ENCODE results near the gene CDC14B.

Gene CDC14B

DNA sequence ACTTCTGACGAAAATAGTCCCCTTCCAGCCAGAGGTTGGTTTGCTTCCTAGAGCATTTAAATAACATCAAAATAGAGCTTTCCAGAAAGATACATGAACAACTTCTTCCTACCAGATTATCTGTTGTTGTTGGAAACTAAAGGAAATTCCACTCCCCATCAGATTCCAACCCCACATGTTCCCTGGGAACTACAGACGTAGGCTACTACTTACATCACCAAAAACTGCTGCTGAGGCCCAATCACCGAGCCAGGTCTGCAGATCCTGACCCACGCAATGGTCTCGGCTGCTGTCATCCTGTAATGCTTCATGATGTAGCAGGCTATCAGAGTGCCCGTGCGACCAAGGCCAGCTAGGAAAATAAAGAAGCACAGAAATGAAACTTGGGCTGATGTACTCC lies 96.3 kb downstream of the CDC14B start:
- Histone ChIP-seq H3K27me3 (ENCODE audit: control insufficient read depth, insufficient read depth, low read length) (no peaks in the 10 kb centered on the region), H3K4me2 (ENCODE audit: low read length) (no peak overlapping the region), H3K4me1 (ENCODE audit: control insufficient read depth, insufficient read depth, low read length) (no peaks in the 10 kb centered on the region), H3K9me3 (replicated peaks; ENCODE audit: low read length) (no peaks in the 10 kb centered on the region), H3K36me3 (ENCODE audit: insufficient read depth, low read length) (no peaks in the 10 kb centered on the region), H3K9ac (ENCODE audit: low read depth, low read length) (no peak overlapping the region), H3K4me3 (ENCODE audit: low read length) (no peak overlapping the region)

DNA sequence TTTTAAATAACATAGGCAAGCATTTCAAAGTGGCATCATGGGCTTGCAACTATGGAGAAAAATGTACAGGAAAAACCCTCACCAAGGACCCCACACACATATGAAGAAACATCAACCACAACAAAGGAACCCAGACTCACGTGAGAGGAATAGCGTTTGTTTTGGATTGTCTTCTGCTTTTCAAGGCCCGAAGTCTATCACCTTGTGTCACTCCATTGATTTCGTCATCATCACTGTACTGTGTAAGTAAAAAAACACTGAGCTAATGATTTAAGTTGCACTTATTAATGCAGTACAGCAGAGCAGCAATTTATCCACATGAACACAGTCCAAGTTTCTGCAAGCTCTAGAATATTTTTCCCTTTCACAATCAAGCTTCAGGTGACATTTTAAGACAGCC lies 97.3 kb downstream of the CDC14B start:
- Histone ChIP-seq H3K9ac (ENCODE audit: low read depth, low read length) (no peak overlapping the region), H3K4me1 (ENCODE audit: control insufficient read depth, insufficient read depth, low read length) (no peaks in the 10 kb centered on the region), H3K36me3 (ENCODE audit: insufficient read depth, low read length) (no peaks in the 10 kb centered on the region), H3K4me3 (ENCODE audit: low read length) (no peak overlapping the region), H3K9me3 (replicated peaks; ENCODE audit: low read length) (no peaks in the 10 kb centered on the region), H3K4me2 (ENCODE audit: low read length) (no peak overlapping the region), H3K27me3 (ENCODE audit: control insufficient read depth, insufficient read depth, low read length) (no peaks in the 10 kb centered on the region)

DNA sequence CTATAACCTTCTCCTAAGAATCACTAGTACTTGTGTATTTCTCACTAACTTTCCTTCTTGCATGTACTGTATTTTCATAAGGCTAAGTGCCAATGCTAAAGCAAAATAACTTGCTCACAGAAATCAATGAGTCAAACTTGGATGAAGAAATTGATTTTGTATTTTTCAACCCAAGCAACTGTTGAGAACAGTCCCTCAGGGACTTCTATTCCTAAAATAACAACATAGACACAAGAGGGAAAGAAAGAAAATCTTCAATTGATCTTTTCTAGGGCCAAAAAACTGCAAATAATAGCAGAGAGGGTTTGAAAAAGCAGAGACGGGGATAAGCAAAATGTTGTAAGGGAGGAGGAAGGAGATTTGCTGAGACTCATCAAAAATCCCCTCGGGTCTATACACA lies 99.9 kb downstream of the CDC14B start:
- Histone ChIP-seq H3K4me1 (ENCODE audit: control insufficient read depth, insufficient read depth, low read length) (no peaks in the 10 kb centered on the region), H3K9ac (ENCODE audit: low read depth, low read length) (no peak overlapping the region), H3K4me3 (ENCODE audit: low read length) (no peak overlapping the region), H3K9me3 (replicated peaks; ENCODE audit: low read length) (no peaks in the 10 kb centered on the region), H3K27me3 (ENCODE audit: control insufficient read depth, insufficient read depth, low read length) (no peaks in the 10 kb centered on the region), H3K36me3 (ENCODE audit: insufficient read depth, low read length) (no peaks in the 10 kb centered on the region), H3K4me2 (ENCODE audit: low read length) (no peak overlapping the region)

DNA sequence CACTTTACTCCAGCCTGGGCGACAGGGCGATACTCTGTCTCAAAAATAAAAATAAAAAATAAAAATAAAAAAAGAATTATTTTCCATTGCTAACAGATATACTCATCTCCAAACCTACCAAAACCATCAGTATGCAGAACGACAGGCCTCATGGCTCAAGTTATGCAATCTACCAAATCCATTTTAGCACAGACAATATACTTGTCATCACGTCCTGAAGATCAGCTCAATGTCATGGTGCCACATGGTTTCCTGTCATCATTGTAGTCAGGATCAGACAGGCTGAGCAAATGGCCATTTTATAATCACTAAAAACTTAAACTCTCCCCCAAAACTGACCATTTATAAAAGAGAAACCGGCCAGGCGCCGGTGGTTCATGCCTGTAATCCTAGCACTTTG lies 100.5 kb downstream of the CDC14B start:
- Histone ChIP-seq H3K36me3 (ENCODE audit: insufficient read depth, low read length) (no peaks in the 10 kb centered on the region), H3K4me1 (ENCODE audit: control insufficient read depth, insufficient read depth, low read length) (no peaks in the 10 kb centered on the region), H3K4me3 (ENCODE audit: low read length) (no peak overlapping the region), H3K9me3 (replicated peaks; ENCODE audit: low read length) (no peaks in the 10 kb centered on the region), H3K9ac (ENCODE audit: low read depth, low read length) (no peak overlapping the region), H3K4me2 (ENCODE audit: low read length) (no peak overlapping the region), H3K27me3 (ENCODE audit: control insufficient read depth, insufficient read depth, low read length) (no peaks in the 10 kb centered on the region)

DNA sequence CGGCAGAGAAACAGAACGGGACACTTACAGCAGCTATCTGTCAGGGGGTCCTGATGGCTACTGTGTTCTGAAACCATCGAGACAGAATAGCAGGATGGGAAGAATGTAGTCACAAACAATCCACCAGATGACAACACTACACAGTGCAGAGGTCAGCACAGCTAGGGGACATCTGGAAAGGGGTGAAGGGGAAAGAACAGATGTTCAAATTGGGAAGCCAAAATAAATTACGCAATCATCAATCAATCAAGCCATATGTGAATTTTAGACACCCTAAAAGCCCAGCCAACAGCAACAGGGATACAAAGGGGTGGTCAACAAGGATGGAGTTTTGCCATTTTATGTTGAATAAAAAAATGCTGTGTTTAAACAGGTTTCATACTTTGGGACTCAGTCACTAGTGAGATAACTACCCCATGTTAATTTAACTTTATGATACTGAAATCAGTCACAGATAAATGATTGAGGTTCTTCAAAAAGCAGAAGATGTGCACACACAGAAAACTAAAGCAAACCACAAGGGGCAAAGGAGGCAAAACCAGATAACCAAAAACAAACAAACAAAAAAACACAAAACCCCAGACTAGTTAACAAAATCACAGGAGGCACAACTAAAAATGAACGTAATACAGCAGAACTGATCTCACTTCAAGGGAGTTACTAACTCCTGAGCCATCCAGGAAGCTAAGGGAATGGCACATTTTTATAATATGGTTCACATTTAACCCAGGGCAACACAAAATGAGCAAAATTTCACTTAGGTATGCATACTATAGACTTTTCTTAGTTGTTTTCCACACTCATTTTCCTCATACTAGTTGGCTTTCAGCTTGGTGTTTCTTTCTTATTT lies 103.8 kb downstream of the CDC14B start:
- no peaks in the 10 kb centered on the region for H3K27me3 ChIP-seq (ENCODE audit: control insufficient read depth, insufficient read depth, low read length)
- no peak overlapping the region for H3K4me3 ChIP-seq (ENCODE audit: low read length)

DNA sequence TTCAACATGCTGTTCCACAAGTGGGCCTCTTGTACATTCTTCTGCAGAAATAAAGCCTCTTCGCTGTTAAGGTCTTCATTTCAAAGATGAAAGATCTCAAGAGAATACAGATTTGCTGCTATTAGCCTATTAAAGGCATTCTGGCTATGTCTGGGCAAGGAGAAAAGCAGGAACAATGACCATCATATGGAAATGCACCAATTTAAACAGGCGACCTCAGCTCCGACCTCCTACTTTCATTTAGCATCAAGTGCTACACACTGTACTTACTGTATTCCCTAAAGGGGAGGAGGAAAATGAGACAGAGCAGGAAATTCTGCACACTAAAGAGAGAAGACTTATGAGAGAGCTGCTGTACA lies 104.9 kb downstream of the CDC14B start:
- no peak overlapping the region for H3K9ac ChIP-seq (ENCODE audit: low read depth, low read length)

More for the DNA sequence above, 103.8 kb downstream of the CDC14B start:
- no peaks in the 10 kb centered on the region for H3K9me3 ChIP-seq (replicated peaks; ENCODE audit: low read length)
- H3K4me2 ChIP-seq (ENCODE audit: low read length), result no peak overlapping the region
- no peak overlapping the region for H3K9ac ChIP-seq (ENCODE audit: low read depth, low read length)
- no peaks in the 10 kb centered on the region for H3K36me3 ChIP-seq (ENCODE audit: insufficient read depth, low read length)
- peaks cover 5% of the 10 kb centered on the region for H3K4me1 ChIP-seq (ENCODE audit: control insufficient read depth, insufficient read depth, low read length)

DNA sequence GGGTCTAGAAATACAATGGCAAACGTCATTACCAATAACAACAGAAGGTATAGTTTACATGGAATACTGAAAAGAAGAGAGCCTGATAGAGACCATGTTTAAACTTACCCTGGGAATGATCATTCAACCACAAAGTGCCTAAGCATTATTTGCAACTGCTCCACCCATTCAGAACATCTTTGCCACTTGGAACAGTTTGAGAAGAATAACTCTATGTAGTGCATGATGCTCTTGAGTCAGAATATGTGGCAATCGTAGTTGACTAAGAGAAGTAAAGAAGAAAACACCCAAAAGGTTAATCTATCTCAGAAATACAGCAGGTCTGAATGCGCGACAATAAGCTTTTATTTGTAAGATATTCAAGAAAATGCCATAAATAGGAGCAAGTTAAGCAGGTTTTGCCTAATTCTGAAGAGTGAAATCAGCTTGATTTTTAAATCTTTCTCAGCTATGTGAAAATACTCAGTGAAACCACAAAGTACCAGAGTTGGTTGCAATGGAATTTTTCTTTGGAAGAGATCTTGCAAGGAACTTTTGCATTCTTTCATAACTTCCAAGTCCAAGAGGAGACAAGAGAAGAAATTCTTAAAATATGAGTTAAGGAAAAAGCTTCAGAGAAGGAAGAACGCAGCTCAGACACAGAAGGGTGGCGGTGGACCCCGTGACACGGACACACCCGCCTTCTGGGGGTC lies 105.4 kb downstream of the CDC14B start:
- peaks cover 5% of the 10 kb centered on the region for H3K4me1 ChIP-seq (ENCODE audit: control insufficient read depth, insufficient read depth, low read length)
- H3K9ac ChIP-seq (ENCODE audit: low read depth, low read length), result no peak overlapping the region
- no peak overlapping the region for H3K4me2 ChIP-seq (ENCODE audit: low read length)
- no peaks in the 10 kb centered on the region for H3K27me3 ChIP-seq (ENCODE audit: control insufficient read depth, insufficient read depth, low read length)
- no peak overlapping the region for H3K4me3 ChIP-seq (ENCODE audit: low read length)
- H3K9me3 ChIP-seq (replicated peaks; ENCODE audit: low read length), result no peaks in the 10 kb centered on the region
- no peaks in the 10 kb centered on the region for H3K36me3 ChIP-seq (ENCODE audit: insufficient read depth, low read length)

More for the DNA sequence above, 104.9 kb downstream of the CDC14B start:
- H3K4me3 ChIP-seq (ENCODE audit: low read length), result no peak overlapping the region
- H3K27me3 ChIP-seq (ENCODE audit: control insufficient read depth, insufficient read depth, low read length), result no peaks in the 10 kb centered on the region
- no peaks in the 10 kb centered on the region for H3K9me3 ChIP-seq (replicated peaks; ENCODE audit: low read length)
- H3K4me1 ChIP-seq (ENCODE audit: control insufficient read depth, insufficient read depth, low read length), result peaks cover 5% of the 10 kb centered on the region
- H3K4me2 ChIP-seq (ENCODE audit: low read length), result no peak overlapping the region
- no peaks in the 10 kb centered on the region for H3K36me3 ChIP-seq (ENCODE audit: insufficient read depth, low read length)

DNA sequence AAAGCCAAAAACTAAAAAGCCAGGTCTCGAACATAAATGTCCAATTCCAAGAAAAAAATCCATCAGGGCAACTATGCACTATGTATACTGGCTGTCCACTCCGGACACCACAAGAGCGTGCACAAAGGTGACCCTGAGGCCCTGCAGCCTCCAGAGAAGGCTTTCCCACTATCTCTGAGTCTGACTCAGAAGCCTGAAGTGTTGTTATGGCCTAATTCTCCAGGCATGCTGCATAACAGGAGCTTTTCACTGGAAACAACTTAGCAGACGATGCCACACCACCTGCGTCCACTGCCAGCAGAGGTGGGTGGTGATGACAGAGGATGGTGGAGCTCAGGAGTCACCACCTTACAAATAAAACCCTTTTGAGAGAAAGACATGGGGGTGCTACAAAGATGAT lies 106.0 kb downstream of the CDC14B start:
- no peak overlapping the region for H3K4me2 ChIP-seq (ENCODE audit: low read length)
- no peak overlapping the region for H3K9ac ChIP-seq (ENCODE audit: low read depth, low read length)
- no peaks in the 10 kb centered on the region for H3K27me3 ChIP-seq (ENCODE audit: control insufficient read depth, insufficient read depth, low read length)
- no peaks in the 10 kb centered on the region for H3K36me3 ChIP-seq (ENCODE audit: insufficient read depth, low read length)
- H3K9me3 ChIP-seq (replicated peaks; ENCODE audit: low read length), result no peaks in the 10 kb centered on the region
- H3K4me1 ChIP-seq (ENCODE audit: control insufficient read depth, insufficient read depth, low read length), result peaks cover 5% of the 10 kb centered on the region
- no peak overlapping the region for H3K4me3 ChIP-seq (ENCODE audit: low read length)

DNA sequence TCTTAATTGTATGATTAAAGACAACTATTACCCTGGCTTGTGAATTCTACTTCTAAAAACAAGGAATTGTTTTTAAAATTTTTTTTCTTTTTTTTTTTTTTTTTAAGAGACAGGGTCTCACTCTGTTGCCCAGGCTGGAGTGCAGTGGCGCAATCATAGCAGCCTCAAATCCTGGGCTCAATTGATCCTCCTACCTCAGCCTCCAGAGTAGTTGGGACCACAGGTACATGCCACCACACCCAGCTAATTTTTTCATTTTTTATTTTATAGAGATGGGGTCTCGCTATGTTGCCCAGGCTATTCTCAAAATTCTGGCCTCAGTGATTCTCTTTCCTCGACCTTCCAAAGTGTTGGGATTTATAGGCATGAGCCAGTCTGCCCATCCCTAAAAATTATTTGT lies 107.4 kb downstream of the CDC14B start:
- Histone ChIP-seq H3K36me3 (ENCODE audit: insufficient read depth, low read length) (no peaks in the 10 kb centered on the region), H3K4me2 (ENCODE audit: low read length) (no peak overlapping the region), H3K9ac (ENCODE audit: low read depth, low read length) (no peak overlapping the region), H3K9me3 (replicated peaks; ENCODE audit: low read length) (no peaks in the 10 kb centered on the region), H3K4me3 (ENCODE audit: low read length) (no peak overlapping the region), H3K4me1 (ENCODE audit: control insufficient read depth, insufficient read depth, low read length) (peaks cover 5% of the 10 kb centered on the region), H3K27me3 (ENCODE audit: control insufficient read depth, insufficient read depth, low read length) (no peaks in the 10 kb centered on the region)

DNA sequence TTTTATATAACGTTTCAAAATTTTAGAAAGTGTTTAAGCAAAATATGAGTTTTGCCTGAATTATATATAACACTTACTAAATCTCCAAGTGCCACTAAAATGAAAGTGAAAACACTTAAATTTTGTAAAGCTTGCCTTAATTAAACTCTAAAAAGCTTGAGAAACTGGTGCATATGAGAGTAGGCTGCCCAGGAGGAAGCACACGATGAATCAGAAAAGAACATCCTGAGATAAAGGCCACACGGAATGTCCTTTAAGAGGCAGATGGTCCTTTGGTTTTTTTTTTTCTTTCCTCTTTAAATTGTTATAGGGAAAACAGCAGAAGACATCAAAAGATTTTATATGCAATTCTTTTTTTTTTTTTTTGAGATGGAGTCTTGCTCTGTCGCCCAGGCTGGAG lies 109.4 kb downstream of the CDC14B start:
- Histone ChIP-seq H3K27me3 (ENCODE audit: control insufficient read depth, insufficient read depth, low read length) (no peaks in the 10 kb centered on the region), H3K36me3 (ENCODE audit: insufficient read depth, low read length) (no peaks in the 10 kb centered on the region), H3K9ac (ENCODE audit: low read depth, low read length) (no peak overlapping the region), H3K4me2 (ENCODE audit: low read length) (no peak overlapping the region), H3K4me1 (ENCODE audit: control insufficient read depth, insufficient read depth, low read length) (peaks cover 5% of the 10 kb centered on the region), H3K4me3 (ENCODE audit: low read length) (no peak overlapping the region), H3K9me3 (replicated peaks; ENCODE audit: low read length) (no peaks in the 10 kb centered on the region)

DNA sequence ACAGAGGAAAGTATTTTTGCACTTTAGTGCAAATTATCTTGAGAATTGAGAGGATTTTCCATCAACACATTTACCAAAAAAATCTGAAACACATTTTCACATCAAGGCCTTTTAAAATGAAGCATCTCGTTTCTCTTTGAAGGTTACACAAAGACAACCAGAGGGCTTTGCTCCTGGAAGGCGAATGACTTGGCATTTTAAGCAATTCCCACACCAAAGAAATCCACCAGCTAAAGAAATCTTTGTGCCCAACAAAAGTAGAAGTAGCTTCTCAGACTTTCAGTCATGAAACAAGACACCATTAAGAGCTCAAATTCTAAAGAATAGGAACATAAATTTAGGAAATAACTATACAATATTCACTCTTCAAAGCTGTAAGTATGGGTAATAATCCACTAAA lies 109.8 kb downstream of the CDC14B start:
- Histone ChIP-seq H3K27me3 (ENCODE audit: control insufficient read depth, insufficient read depth, low read length) (no peaks in the 10 kb centered on the region), H3K4me2 (ENCODE audit: low read length) (no peak overlapping the region), H3K9me3 (replicated peaks; ENCODE audit: low read length) (no peaks in the 10 kb centered on the region), H3K4me1 (ENCODE audit: control insufficient read depth, insufficient read depth, low read length) (peaks cover 5% of the 10 kb centered on the region), H3K36me3 (ENCODE audit: insufficient read depth, low read length) (no peaks in the 10 kb centered on the region), H3K9ac (ENCODE audit: low read depth, low read length) (no peak overlapping the region), H3K4me3 (ENCODE audit: low read length) (no peak overlapping the region)

DNA sequence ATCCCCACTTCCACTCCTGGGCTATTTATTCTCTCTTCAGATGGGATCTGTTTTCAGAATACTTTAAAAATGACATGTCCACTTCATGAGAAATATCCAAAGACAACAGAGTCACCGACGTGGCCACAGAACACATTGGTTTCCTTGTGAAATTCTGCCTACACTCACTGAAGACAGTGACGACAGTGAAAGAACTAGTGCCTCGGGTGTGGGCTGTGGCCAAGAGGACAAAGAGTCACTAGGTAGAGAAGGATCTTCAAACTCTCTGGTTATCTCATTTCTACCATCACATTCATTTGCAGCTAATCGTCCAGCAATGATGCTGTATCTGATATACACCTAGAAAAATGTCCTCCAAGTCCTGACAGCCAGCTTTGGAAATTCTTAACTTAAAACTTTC lies 110.6 kb downstream of the CDC14B start:
- Histone ChIP-seq H3K9ac (ENCODE audit: low read depth, low read length) (no peak overlapping the region), H3K4me2 (ENCODE audit: low read length) (no peak overlapping the region), H3K36me3 (ENCODE audit: insufficient read depth, low read length) (no peaks in the 10 kb centered on the region), H3K4me3 (ENCODE audit: low read length) (no peak overlapping the region), H3K4me1 (ENCODE audit: control insufficient read depth, insufficient read depth, low read length) (peaks cover 5% of the 10 kb centered on the region), H3K9me3 (replicated peaks; ENCODE audit: low read length) (no peaks in the 10 kb centered on the region), H3K27me3 (ENCODE audit: control insufficient read depth, insufficient read depth, low read length) (no peaks in the 10 kb centered on the region)
